Activated naive CD4-positive, alpha-beta T cell treated with anti-CD3 and anti-CD28 coated beads for 36 hours (primary cell): Measurements from ENCODE around the gene STARD6. TPM values are rescaled to one million over a fixed set of nuclear protein-coding genes. Genes with fewer than 3 reads are reported as not detected.

Experiments used
- CTCF ChIA-PET: fragments of 350-600 bp; sonication (Branson Sonifier 250); formaldehyde crosslinking; loops from one replicate; lab custom pipeline; 2021; ENCODE audit warnings: antibody characterized with exemption; lab: Charles Lee
- DNase-seq: peaks from one replicate; pipeline ENCODE4 v3.0.0-alpha.2; 2020
- H3K27ac Mint-ChIP-seq: one replicate; pipeline ENCODE4 v1.8.0; 2021; ENCODE audit warnings: mild to moderate bottlenecking, mixed read lengths
- H3K27me3 Mint-ChIP-seq: one replicate; pipeline ENCODE4 v1.8.0; 2021; ENCODE audit warnings: low read depth, mixed read lengths
- H3K36me3 Mint-ChIP-seq: one replicate; pipeline ENCODE4 v1.8.0; 2021; ENCODE audit warnings: low read depth, mixed read lengths
- H3K4me1 Mint-ChIP-seq: one replicate; pipeline ENCODE4 v1.8.0; 2021; ENCODE audit warnings: low read depth, mixed read lengths
- H3K4me3 Mint-ChIP-seq: one replicate; pipeline ENCODE4 v1.8.0; 2021; ENCODE audit warnings: mild to moderate bottlenecking, moderate library complexity, mixed read lengths
- H3K9me3 Mint-ChIP-seq: one replicate; pipeline ENCODE4 v1.8.0; 2021; ENCODE audit warnings: mixed read lengths
- intact Hi-C: fragments of 100-400 bp; cut with micrococcal nuclease; formaldehyde crosslinking; loops from one replicate; pipeline ENCODE4 v1.15.1; 2023
- total RNA-seq, 2 experiments: library from RNA; stranded (reverse); gene quantifications; one replicate each; pipeline ENCODE4 v1.2.3, GENCODE V29; 2021

STARD6 gene
- total RNA-seq, 2 experiments from 2014 or later = not detected

GRCh38 chr18:54386043-54386442 lies 28.4 kb upstream of the STARD6 start:
- H3K36me3 Mint-ChIP-seq = no peaks in the 10 kb centered on the region
- no peak overlapping the region for H3K27ac Mint-ChIP-seq
- H3K4me1 Mint-ChIP-seq = peaks cover 4% of the 10 kb centered on the region
- intact Hi-C loops = no loop called here
- CTCF ChIA-PET = interaction anchor here (1.0 kb wide), 1 partner anchor 285 kb away, joined by 5 read pairs; no protein-coding TSS in a partner anchor
- DNase-seq = no peak
- H3K9me3 Mint-ChIP-seq = no peaks in the 10 kb centered on the region
- H3K4me3 Mint-ChIP-seq = no peak overlapping the region
- H3K27me3 Mint-ChIP-seq = peaks cover 21% of the 10 kb centered on the region

GRCh38 chr18:54382733-54383252 lies 25.1 kb upstream of the STARD6 start:
- CTCF ChIA-PET = interaction anchor here (0.7 to 1.4 kb wide), 2 partner anchors 10 to 187 kb away, joined by 3 to 4 read pairs; no protein-coding TSS in a partner anchor
- Mint-ChIP-seq H3K4me3 (no peak overlapping the region), H3K27ac (no peak overlapping the region), H3K4me1 (no peaks in the 10 kb centered on the region), H3K27me3 (peaks cover 3% of the 10 kb centered on the region), H3K9me3 (no peaks in the 10 kb centered on the region), H3K36me3 (peaks cover 1% of the 10 kb centered on the region)
- intact Hi-C loops = no loop called here
- DNase-seq = no peak

DNA sequence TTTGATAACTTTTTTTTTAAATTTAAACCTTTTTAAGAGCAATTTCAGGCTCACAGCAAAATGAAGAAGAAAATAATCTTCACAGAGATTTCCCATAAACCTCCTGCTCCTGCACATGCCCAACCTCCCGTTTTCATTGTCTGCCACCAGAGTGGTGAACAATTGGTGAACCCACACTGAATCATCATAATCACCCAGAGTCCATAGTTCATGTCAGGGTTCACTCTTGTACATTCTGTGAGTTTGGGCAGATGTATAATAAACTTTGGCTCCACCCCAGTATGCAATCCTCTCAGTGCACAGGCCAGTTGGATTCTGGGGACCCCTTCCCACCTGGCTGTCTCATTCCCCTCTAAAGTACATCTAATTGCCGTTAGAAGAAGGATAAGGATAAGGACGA lies 24.4 kb upstream of the STARD6 start:
- Mint-ChIP-seq H3K27me3 (peaks cover 3% of the 10 kb centered on the region), H3K36me3 (peaks cover 1% of the 10 kb centered on the region), H3K4me1 (no peaks in the 10 kb centered on the region), H3K9me3 (no peaks in the 10 kb centered on the region), H3K27ac (no peak overlapping the region), H3K4me3 (no peak overlapping the region)
- DNase-seq = no peak
- intact Hi-C loops = no loop called here
- CTCF ChIA-PET = no interaction called here

- peaks cover 3% of the 10 kb centered on the region for H3K27me3 Mint-ChIP-seq
- H3K4me3 Mint-ChIP-seq = no peak overlapping the region
- CTCF ChIA-PET = interaction anchor here (1.1 kb wide), 1 partner anchor 11 kb away, joined by 4 read pairs; no protein-coding TSS in a partner anchor
- H3K4me1 Mint-ChIP-seq = no peaks in the 10 kb centered on the region
- DNase-seq = no peak
- peaks cover 1% of the 10 kb centered on the region for H3K36me3 Mint-ChIP-seq
- H3K27ac Mint-ChIP-seq = no peak overlapping the region
- H3K9me3 Mint-ChIP-seq = no peaks in the 10 kb centered on the region
- intact Hi-C loops = no loop called here
Measured at GRCh38 chr18:54381640-54382039, 24.0 kb upstream of the STARD6 start.

- intact Hi-C loops = no loop called here
- no peaks in the 10 kb centered on the region for H3K9me3 Mint-ChIP-seq
- H3K36me3 Mint-ChIP-seq = peaks cover 3% of the 10 kb centered on the region
- H3K27ac Mint-ChIP-seq = no peak overlapping the region
- no peak for DNase-seq
- CTCF ChIA-PET = no interaction called here
- H3K27me3 Mint-ChIP-seq = no peaks in the 10 kb centered on the region
- no peak overlapping the region for H3K4me3 Mint-ChIP-seq
- no peaks in the 10 kb centered on the region for H3K4me1 Mint-ChIP-seq
Measured at GRCh38 chr18:54378057-54378456, 20.4 kb upstream of the STARD6 start.

DNA sequence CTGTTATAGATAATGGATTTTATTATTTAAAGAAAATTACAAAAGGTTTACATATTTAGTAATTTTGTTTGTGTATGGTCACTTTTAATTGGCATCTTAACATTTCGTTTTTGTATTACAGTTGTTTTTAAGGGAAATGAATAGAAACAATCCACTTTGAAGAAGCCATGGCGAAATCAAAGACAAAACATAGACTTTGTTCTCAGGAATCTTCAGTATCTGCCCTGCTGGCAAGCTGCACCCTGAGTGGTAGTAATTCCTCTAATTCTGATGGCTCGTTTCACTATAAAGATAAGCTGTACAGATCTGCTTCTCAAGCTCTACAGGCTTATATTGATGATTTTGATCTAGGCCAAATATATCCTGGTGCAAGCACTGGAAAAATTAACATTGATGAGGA lies 2.7 kb upstream of the STARD6 start:
- H3K9me3 Mint-ChIP-seq = no peaks in the 10 kb centered on the region

DNA sequence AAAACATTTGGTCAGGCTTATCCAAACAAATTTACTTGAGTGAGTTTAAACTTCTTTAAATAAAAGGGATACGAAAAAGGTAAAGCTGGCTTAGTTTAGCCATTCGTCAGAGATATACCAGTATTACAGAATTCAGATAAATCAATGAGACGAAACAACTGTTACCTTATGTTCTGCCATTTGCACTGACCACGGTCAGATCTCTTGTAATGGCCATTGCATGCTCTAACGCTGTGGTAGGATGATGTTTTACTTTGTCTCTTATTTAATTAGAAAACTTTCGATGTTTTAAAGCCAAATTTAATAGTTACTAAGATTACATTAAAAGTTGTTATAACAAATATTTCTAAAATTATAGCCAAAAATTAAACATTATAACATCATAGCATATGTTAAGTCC lies 1.6 kb upstream of the STARD6 start:
- H3K4me1 Mint-ChIP-seq = peaks cover 12% of the 10 kb centered on the region
- H3K9me3 Mint-ChIP-seq = no peaks in the 10 kb centered on the region
- DNase-seq = no peak
- intact Hi-C loops = no loop called here
- peaks cover 5% of the 10 kb centered on the region for H3K27me3 Mint-ChIP-seq
- CTCF ChIA-PET = interaction anchor here (1.7 to 2.5 kb wide), 2 partner anchors 89 to 240 kb away, joined by 5 to 16 read pairs; partner anchors contain the start of gene POLI
- H3K36me3 Mint-ChIP-seq = peaks cover 27% of the 10 kb centered on the region
- no peak overlapping the region for H3K4me3 Mint-ChIP-seq
- H3K27ac Mint-ChIP-seq = no peak overlapping the region

More for the DNA sequence above, 2.7 kb upstream of the STARD6 start:
- H3K27ac Mint-ChIP-seq = no peak overlapping the region
- H3K36me3 Mint-ChIP-seq = peaks cover 27% of the 10 kb centered on the region
- DNase-seq = no peak
- intact Hi-C loops = no loop called here
- H3K4me3 Mint-ChIP-seq = no peak overlapping the region
- peaks cover 12% of the 10 kb centered on the region for H3K4me1 Mint-ChIP-seq
- peaks cover 3% of the 10 kb centered on the region for H3K27me3 Mint-ChIP-seq
- CTCF ChIA-PET = no interaction called here

GRCh38 chr18:54358495-54359040 lies 910 bp upstream of the STARD6 start:
- Mint-ChIP-seq H3K9me3 (no peaks in the 10 kb centered on the region), H3K27me3 (peaks cover 5% of the 10 kb centered on the region), H3K4me3 (peak overlapping the region; percentile 100), H3K27ac (peak overlapping the region; percentile 95), H3K36me3 (peaks cover 24% of the 10 kb centered on the region), H3K4me1 (peaks cover 12% of the 10 kb centered on the region)
- no peak for DNase-seq
- CTCF ChIA-PET = interaction anchor here (0.6 to 2.5 kb wide), 5 partner anchors 89 to 666 kb away, joined by 3 to 16 read pairs (median 4); partner anchors contain the start of gene POLI
- intact Hi-C loops = no loop called here

- Mint-ChIP-seq H3K36me3 (peaks cover 19% of the 10 kb centered on the region), H3K27me3 (peaks cover 6% of the 10 kb centered on the region), H3K4me3 (peak overlapping the region; percentile 100), H3K9me3 (no peaks in the 10 kb centered on the region), H3K27ac (peak overlapping the region; percentile 95), H3K4me1 (peaks cover 12% of the 10 kb centered on the region)
- no peak for DNase-seq
- intact Hi-C loops = loop anchor here (1.0 kb wide), 6 partner anchors 35 to 589 kb away; partner anchors contain the start of genes MBD2 and POLI
- CTCF ChIA-PET = interaction anchor here (0.9 to 2.5 kb wide), 9 partner anchors 20 to 315 kb away, joined by 3 to 16 read pairs (median 4); partner anchors contain the start of gene POLI
Measured at GRCh38 chr18:54357082-54357659, 487 bp downstream of the STARD6 start.

DNA sequence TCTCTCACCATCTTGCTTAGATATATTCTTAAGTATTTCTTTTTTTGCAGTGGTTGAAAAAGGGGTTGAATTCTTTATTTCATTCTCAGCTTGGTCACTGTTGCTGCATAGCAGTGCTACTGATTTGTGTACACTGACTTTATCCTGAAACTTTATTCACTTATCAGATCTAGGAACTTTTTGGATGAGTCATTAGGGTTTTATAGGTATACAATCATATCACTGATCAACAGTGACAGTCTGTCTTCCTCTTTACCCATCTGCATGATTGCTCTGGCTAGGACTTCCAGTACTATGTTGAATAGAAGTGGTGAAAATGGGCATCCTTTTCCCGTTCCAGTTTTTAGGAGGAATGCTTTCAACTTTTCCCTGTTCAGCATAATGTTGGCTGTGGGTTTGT lies 6.5 kb downstream of the STARD6 start:
- no peaks in the 10 kb centered on the region for H3K4me1 Mint-ChIP-seq
- CTCF ChIA-PET = no interaction called here

GRCh38 chr18:54338230-54338629 lies 19.4 kb downstream of the STARD6 start:
- Mint-ChIP-seq H3K27ac (no peak overlapping the region), H3K4me1 (peaks cover 2% of the 10 kb centered on the region), H3K27me3 (peaks cover 6% of the 10 kb centered on the region), H3K36me3 (peaks cover 1% of the 10 kb centered on the region), H3K9me3 (peaks cover 2% of the 10 kb centered on the region), H3K4me3 (no peak overlapping the region)
- CTCF ChIA-PET = no interaction called here
- intact Hi-C loops = no loop called here
- DNase-seq = no peak

More for the DNA sequence above, 6.5 kb downstream of the STARD6 start:
- Mint-ChIP-seq H3K27ac (no peak overlapping the region), H3K9me3 (no peaks in the 10 kb centered on the region), H3K4me3 (no peak overlapping the region), H3K27me3 (peaks cover 19% of the 10 kb centered on the region), H3K36me3 (no peaks in the 10 kb centered on the region)
- intact Hi-C loops = no loop called here
- DNase-seq = no peak

- Mint-ChIP-seq H3K27ac (no peak overlapping the region), H3K27me3 (peaks cover 10% of the 10 kb centered on the region), H3K36me3 (no peaks in the 10 kb centered on the region), H3K9me3 (no peaks in the 10 kb centered on the region), H3K4me3 (no peak overlapping the region), H3K4me1 (peaks cover 2% of the 10 kb centered on the region)
- intact Hi-C loops = no loop called here
- DNase-seq = peak; percentile 30
- CTCF ChIA-PET = no interaction called here
Measured at GRCh38 chr18:54335638-54336173, 22.0 kb downstream of the STARD6 start.
